HG02763 (cell line): ENCODE measurements around the gene FN3KRP.

Experiments used
- ATAC-seq: cut with Tn5 transposase; IDR thresholded peaks from one replicate; pipeline ENCODE4 v1.9.1; 2021; ENCODE audit warnings: mild to moderate bottlenecking, moderate library complexity; ENCODE audit not compliant: unreplicated experiment

The FN3KRP gene

GRCh38 chr17:82686366-82687324 lies 29.9 kb upstream of the FN3KRP start:
- no peak for ATAC-seq

GRCh38 chr17:82687375-82687861 lies 29.1 kb upstream of the FN3KRP start:
- no peak for ATAC-seq

- no peak for ATAC-seq
Observed at GRCh38 chr17:82687871-82688270, 28.6 kb upstream of the FN3KRP start.

GRCh38 chr17:82689077-82689476 lies 27.4 kb upstream of the FN3KRP start:
- ATAC-seq: no peak

- no peak for ATAC-seq
Observed at GRCh38 chr17:82690786-82691489, 25.6 kb upstream of the FN3KRP start.

- no peak for ATAC-seq
Observed at GRCh38 chr17:82691714-82692113, 24.8 kb upstream of the FN3KRP start.

- no peak for ATAC-seq
Observed at GRCh38 chr17:82692268-82692667, 24.2 kb upstream of the FN3KRP start.

- ATAC-seq: no peak
Observed at GRCh38 chr17:82693168-82693867, 23.2 kb upstream of the FN3KRP start.

GRCh38 chr17:82694647-82695046 lies 21.9 kb upstream of the FN3KRP start:
- no peak for ATAC-seq

- ATAC-seq: no peak
Observed at GRCh38 chr17:82696259-82696658, 20.2 kb upstream of the FN3KRP start.

GRCh38 chr17:82696916-82697807 lies 19.3 kb upstream of the FN3KRP start:
- no peak for ATAC-seq

GRCh38 chr17:82697808-82698064 lies 18.8 kb upstream of the FN3KRP start:
- no peak for ATAC-seq

- peak; percentile 94 for ATAC-seq
Observed at GRCh38 chr17:82698065-82698973, 18.2 kb upstream of the FN3KRP start, which contains the start of gene RAB40B. Gene RAB40B (minus strand): TSS chr17:82698698. CDS start chr17:82698596, 102 bp downstream.

- ATAC-seq: no peak
Observed at GRCh38 chr17:82698974-82699442, 17.5 kb upstream of the FN3KRP start.

- no peak for ATAC-seq
Observed at GRCh38 chr17:82699551-82699950, 17.0 kb upstream of the FN3KRP start.

GRCh38 chr17:82702231-82702927 lies 14.1 kb upstream of the FN3KRP start:
- ATAC-seq: no peak

- no peak for ATAC-seq
Observed at GRCh38 chr17:82703036-82703745, 13.3 kb upstream of the FN3KRP start.
